Brain pericyte (primary cell): ENCODE measurements around the gene CENPX.

Experiments
- DNase-seq: peaks from one replicate; pipeline ENCODE4 v3.0.0-alpha.2; 2012; ENCODE audit warnings: low read depth, low spot score

CENPX gene

DNA sequence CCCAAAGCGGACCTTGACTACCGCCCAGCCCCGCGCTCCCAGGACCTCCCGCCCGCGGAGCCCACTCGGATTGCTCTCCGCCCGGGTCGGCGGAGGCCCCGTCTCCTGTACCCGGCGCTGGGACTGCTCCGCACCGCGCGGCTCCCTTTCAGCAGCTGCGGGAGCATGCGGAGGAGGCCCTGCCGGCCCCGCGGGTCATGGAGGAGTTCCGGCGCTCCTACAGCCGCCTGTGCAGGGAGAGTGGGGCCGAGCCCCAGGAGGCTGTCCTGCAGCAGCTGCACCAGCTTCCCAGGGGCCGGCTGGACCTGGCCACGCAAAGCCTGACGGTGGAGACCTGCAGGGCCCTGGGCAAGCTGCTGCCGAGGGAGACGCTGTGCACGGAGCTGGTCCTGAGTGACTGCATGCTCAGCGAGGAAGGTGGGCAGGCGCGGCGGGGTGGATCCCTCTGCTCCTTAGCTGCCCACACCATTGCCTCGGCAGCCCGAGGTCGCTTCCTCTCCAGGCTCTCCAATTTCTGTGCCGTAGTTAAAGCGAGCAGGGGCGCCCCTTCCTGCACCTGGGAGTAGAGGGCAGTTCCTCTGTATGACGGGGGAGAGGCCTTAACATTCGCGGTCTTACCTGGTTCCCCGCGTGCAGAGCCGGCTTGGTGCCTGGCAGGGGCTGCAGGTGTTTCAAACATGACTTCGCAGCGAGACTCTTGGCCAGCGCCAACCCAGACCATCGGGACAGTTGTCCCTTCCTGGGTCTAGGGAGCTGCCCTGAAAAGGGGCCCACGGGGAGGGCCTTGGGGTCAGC is 966 bp upstream of the CENPX start:
- DNase-seq = no peak

DNA sequence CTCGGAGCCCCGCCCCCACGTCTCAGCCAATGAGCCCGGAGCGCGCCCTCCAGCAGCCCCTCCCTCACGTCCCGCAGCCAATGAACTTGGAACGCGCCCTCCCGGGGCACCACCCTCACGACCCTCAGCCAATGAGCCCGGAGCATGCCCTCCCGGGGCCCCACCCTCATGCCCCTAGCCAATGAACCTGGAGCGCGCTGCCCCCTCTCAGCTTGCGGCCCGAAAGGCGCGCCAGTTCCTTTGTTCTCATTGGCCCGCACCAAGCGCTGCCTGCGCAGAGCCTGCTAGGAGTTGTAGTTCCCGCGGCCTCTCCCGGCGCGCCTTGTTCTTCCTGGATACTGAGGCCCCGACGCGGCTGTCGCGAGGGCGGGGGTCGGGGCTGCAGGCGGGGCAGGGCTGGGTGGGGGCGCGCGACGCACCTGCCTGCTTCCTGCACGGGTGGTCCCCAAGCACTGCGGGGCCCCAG is 336 bp upstream of the CENPX start, which contains the start of gene LRRC45:
Gene LRRC45, plus strand, starts transcription at position 325 of the 466 bp plus-strand sequence. CDS start 339 bp downstream, outside the sequence.
- peak; percentile 98 for DNase-seq

DNA sequence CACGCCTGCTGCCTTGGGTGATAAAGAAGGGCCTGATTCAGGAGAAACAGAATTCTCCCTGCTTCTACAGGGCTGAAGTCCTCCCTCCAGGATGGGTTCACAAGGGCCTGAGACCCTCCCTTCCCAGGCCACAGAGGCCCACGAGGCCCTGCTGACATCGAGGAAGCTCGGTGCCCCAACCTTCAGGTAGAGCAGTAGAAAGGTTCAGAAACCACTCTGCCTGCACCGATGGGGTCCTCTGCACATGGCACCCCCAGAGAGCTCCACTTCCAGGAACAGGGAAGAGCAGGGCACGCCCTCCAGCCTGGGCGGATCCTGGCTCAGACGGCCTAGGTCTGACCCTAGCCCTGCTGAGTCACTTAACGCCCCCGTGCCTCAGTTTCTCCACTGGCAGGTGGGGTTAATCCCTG is 773 bp downstream of the CENPX start:
- no peak for DNase-seq

DNA sequence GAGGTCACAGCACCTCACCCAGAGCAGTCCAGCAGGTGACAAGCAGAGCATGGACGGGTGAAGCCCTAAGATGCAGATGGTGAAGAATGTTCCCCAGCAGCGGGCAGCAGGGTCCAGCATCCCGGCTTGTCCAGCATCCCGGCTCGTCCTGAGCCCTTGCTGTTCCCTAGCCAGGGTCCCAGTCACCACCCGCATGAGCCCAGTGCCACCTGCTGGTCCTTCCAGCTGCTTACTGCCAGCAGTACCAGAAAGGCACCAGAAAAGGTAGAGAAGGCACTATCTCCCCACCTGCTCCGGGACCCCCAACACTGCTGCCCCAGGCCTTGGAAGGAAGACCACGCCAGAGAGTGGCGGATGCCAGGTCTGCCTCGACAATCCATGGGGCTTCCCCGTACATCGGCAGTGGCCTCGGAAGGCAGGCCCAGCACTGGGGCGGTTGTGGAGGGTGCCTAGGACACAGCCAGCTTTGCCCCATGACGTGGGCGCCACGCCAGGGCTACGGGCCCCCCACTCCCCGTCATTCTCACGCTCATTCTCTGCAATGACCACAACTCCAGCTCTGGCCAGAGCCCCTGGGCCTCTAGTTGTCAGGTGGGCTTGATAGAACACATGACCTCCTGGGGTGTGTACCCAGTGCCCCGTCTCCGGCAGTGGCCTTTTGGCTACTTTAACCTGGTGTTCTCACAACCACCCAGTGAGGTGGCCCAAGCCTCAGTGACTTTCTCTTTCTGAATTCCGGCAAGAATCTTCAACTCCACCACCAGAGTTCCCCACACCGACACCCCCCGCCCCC is 1.4 kb downstream of the CENPX start:
- no peak for DNase-seq

DNA sequence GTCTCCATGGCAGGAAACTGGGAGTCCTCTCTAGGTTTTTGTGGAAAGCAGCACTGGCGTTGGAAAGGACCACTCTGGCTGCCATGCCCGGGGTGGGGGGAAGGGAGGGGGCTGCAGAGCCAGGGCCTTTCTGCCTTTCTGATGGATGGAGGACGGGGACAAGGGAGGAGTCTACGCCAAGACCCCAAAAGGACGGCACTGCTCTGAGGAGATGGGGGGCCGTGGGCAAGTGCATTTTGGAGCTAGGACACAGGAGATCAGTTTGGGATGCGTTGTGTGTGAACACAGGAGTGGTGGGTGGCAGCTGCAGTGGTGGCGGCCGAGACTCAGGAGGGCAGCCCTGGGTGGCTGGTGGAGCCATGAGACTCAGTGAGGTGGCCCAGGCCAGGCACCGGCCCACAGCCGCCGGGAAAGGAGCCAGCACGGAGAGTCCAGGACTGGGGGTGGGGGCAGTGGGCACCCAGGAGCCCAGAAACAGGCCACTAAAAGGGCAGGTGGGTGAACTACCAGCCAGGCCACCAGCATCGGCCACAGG is 2.0 kb downstream of the CENPX start:
- no peak for DNase-seq

DNA sequence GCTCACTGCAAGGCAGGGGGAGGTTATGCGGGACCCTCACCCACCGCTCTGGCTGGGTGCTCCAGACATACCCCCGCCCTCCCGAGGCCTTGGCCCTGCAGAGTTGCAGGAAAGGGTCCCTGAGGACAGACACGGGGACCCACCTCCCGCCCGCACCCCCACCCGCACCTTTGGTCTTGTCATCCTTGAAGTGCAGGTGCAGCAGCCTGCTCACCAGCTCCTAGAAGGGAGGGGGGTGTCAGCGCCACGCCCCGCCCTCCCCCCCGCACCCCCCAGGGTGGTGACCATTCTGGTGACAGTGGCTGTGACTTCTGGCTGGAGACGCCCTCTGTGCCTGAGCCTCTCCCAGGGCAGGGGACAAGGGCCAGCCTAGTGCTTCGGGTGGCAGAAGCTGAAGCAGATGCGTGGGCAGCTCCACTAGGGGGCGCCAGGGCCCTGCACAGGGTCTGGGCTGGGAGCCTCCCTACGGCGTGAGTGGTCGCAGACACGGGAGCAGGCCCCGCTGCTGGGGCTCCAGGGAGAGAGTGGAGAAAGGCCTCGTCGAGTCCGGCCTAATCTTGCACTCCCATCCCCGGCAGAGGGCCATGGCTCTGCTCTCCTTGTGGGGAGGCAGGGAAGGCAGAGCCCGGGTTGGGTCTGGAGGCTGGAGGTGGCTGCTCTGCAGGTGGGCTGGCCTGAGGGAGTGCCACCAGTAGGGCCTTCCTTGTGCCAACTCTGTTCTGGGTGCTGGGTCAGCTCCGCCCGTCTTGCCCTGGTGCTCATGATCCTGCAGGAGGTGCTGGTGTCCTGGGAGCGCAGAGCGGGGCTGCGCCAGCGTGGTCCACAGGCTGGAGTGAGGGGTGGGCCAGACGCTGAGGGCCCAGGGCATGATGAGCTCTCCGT is 2.7 kb downstream of the CENPX start:
- no peak for DNase-seq

DNA sequence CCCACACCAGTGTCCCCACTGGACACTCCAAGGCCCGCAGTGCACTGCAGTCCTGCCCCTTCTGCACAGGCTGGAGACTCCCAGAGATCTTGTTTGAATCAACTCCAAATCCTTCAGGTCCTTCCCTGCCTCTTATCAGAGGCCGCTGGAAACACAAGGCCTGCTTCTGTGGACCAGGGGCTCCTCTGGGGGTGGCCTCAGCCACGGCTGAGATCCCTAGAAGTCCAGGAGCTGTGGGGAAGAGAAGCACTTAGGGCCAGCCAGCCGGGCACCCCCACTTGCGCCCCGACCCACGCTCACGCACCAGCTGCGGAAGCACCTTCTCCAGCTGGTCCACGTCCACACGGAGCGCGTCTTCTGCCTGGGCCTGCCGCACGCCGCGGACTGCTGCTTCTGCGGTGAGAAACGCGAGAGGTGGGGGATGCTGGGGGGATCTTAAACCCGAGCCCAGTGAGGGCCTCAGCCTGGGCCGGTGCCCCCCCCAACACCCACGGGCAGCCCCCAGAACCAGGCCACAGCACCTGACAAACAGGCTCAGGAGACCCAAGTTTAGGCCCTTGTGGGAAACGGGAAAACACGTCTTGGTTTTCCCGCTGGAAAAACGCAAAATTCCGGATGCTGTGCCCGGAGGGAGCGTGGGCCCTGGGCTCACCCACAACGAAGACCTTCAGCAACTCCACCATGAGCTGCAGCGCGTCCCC is 3.5 kb downstream of the CENPX start:
- no peak for DNase-seq

DNA sequence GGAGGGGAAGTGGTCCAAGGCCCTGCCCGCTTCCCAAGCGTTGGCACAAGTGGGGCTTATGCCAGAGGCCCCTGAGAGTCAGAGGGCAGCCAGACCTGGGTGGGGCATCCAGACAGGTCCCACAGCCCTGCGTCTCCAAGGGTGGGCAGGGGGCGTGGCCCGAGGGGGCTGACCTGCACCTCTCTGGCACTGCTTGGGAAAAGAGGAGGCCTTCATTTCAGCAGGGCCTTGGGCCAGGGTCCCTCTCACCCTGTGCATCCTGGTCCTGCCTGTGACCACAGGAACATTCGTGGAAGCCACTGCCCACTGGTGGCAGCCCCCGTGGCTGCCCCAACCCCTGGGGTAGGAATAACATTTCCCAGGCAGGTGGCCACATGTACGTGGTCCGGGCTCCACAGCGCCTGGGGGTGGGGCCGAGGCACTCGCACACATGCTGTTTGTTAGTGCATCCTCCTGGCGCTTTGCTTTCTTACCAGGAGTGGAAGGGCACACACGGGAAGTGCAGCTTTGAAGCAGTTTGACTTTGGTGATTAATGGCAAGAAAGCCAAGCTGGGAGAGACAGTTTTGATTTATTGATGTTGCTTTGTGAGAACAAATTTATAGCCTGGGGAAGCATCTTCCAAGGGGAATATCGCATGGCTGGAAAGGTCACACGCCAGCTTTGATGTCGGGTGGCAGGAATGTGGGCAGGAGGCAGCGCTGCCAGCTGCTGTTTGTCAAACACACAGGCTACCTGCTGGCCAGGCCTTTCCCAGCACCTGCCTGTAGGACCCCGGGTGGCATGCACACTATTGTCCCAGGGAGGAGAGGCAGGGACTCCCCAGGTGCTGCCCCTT is 4.3 kb downstream of the CENPX start:
- DNase-seq = no peak

DNA sequence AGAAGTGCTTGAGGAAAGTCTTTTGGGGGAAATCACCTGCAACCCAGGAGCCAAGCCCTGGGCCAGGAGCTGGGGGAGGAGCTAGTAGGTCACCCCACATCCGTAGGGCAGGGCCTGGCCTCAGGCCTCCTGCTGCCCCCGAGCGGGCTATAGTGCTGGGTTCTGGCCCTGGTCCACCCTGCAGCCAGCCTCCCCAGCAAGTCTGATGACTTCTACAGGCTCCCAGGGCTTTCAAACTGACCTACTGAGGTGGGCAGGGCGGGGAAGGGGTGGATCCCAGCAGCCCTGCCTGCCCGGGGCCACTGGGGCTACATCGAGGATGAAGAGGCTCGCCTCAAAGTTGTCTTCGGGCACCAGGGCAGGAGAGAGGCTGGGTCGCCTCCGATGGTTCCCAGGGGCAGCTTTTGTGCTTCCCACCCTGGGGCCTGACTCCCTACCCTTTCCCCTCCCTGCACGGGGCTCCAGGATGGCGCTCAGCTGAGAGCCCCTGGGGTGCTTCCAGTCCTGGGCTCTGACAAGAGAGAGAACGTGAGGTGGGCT is 5.0 kb downstream of the CENPX start:
- DNase-seq = no peak

DNA sequence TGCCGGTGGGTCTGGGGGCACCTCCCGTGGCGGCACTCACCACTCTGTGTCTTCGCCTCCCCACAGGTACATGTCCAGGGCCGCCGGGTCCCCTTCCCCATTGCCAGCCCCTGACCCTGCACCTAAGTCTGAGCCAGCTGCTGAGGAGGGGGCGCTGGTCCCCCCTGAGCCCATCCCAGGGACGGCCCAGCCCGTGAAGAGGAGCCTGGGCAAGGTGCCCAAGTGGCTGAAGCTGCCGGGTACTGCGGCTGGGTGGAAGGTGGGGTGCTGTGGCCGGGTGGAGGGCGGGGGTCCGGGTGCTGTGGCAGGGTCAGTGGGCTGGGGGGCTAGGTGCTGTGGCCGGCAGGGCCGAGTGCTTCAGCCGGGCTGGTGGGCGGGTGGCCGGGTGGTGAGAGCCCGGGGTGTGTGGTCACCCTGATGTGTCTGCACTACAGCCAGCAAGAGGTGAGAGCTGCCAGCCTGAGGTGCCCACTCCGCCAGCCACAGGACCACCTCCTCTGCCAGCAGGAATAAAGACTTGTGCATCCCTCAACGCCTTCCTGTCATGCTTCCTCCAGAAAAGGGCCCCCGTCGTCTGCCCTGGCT is 5.7 kb downstream of the CENPX start:
- no peak for DNase-seq

DNA sequence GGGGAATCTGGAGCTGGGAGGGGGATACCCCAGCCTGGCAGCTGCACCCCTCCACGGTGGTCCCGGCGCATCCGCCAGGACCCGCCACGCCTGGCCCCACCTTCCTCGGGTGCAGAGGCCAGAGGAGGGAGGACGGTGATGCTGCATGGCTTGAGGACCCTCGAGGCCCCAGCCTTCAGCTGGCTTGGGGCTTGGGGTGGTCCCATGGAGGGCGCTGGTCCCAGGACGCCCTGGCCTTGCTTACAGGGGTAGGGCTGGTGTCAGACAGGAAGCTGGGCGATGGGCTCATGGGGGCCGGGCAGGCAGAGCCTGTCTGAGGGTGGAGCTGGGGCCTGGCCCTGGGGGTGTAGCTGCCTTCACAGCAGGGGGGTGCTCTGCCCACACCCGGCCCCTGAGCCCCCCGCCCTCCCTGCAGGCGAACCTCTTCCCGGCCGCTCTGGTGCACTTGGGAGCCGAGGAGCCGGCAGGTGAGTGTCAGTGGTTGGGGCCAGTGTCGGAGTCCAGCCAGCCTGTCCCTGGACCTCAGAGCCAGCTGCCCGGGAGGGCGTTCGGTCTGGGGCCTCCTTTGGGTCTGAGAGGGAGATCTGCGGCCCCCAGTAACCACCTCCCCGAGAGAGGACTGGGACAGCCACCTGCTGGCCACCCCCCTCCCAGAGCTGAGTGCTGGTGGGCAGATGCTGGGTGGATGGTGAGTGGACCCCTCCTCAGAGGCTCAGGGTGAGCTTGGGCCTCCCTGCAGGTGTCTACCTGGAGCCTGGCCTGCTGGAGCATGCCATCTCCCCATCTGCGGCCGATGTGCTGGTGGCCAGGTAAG is 6.4 kb downstream of the CENPX start:
- DNase-seq = no peak

DNA sequence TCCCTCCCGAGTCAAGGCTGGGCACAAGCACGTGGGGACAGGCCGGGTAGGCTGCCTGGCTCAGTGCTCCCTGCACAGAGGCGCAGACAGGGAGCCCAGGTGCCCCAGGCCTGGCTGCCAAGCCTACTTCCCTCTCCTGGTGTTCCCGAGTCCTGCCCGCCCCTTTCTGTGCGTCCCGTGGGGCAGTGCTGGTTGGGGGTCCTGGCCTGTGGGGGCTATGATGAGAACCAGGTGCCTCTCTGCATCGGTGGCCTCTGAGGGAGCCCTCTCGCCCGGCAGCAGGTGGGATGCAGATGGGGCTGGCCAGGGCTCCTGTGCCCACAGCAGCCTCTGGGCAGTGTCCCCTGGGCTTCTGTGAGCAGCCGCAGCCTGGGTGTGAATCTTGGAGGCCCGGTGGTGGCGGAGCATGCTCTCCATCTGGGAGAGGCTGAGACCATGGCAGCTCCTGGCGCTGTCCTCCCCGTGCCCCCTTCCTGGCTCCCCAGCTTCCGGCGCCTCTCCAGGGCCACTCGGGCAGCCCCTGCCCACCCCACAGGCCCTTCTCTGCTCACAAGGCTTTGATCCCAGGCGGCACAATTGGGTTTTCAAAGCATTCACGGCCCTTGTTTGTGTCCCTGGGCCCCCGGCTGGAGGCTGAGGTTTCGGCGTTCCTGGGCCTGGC is 7.2 kb downstream of the CENPX start:
- no peak for DNase-seq

DNA sequence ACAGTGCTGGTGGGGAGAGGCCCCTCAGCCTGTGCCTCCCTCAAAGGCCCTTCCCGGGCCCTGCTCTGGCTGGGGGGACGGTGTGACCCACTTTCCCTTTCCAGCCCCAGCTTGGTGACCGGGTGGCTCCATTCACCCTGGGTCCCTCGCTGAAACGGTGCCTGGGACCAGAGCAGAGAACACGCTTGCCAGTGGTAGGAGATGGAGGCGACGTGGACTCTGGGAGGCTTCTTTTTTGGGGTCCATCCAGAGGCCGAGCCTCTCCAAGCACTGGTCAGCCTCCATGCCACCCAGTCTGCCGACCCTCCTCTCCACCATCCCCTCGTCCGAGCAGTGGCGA is 7.7 kb downstream of the CENPX start:
- DNase-seq = no peak

DNA sequence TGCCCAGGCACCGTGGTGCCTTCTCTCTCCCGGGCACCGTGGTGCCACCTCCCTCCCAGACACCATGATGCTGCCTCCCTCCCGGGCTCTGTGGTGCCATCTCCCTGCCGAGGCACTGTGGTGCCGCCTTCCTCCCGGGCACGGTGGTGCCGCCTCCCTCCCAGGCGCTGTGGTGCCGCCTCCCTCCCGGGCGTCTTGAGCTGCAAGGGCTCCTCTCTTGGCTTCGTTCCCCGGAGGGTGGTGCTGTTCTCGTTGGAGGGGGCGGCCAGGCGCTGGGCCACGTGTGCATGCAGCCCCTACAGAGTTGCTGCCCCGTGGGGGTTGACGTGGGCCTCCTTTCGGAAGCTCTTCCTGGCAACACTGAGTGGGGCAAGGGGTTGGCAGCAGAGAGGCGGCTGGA is 8.2 kb downstream of the CENPX start:
- DNase-seq = no peak

DNA sequence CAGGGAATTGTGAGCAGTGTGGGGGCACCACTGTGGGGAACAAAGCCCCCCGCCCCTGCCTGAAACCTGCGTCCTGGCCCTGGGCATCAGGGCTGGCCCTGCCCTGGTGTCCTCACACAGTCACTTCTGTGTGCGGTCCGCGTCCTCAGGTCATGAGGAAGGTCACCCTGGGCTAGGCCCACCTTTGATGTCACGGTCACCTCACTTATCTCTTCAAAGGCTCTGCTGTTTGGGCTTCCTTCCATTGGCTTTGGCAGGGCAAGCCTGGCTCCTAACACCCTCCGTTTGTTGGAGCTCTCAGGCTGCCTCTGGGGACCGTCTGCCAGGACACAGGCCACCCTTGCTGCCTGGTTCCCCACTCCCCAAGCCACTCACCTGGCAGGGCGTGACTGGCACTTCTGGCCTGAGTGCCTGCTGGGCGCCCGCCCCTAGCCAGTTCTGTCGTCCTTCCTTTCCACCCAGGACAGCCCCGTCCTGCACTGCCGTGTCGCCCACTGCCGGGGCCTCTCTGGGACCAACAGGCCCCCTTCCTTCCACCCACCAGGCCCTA is 8.8 kb downstream of the CENPX start:
- no peak for DNase-seq

DNA sequence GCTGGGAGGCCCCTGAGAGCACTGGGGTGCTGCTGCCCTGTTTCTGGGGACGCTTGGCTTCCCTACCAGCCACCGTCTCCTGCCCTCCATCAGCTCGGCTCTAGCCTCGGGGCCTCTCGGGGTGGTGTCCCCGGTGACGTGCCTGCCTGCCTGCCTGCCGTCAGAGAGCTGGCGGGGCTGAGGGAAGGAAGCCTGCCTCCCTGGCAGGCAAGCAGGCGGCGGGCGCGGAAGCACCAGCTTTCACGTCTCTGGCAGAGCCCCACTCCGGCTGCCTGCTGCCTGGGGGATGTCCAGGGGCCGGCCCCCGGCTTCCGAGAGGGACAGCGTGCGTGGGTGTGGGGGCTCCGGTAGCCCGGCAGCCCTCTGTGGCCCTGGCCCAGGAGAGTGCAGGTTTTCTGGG is 9.3 kb downstream of the CENPX start:
- no peak for DNase-seq

DNA sequence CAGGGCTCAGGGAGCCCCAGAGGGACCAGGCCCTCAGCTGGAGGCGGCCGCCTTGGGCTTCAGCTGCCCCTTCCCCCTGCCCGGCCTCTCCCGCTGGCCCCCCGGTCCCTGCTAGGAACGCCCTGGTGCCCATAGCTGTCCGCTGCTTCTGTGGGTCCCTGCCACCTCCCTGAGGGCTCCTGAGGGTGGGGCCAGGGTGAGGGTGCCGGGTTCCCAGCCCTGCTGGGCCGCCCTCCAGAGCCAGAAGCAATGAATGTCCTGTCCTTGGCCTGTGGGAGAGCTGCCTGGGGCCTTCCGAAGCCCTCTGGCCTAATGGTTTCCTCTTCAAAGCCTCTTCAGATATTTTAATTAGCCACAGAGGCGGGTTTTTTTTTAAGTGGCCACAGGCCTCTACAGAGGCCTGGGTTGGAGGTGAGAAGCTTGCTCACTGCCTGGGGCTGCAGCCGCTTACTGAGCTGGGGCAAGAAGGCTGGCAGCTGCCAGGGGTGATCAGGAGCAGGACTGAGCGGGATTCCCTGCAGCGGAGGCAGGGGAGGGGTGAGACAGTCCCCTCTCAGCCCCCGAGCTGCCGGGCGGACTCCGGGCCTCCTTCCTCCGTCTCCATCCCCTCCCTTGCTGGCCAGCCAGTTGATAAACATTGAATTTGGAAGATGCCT is 9.9 kb downstream of the CENPX start:
- DNase-seq = no peak
